Epithelial cell of prostate (primary cell): ENCODE measurements around the gene RCSD1.

ENCODE experiments used
- DNase-seq: peaks from one replicate; pipeline ENCODE4 v3.0.0-alpha.2; 2011; ENCODE audit warnings: low read depth, low spot score
- H3K27ac ChIP-seq: fragments of 450-650 bp; 2 replicates; pipeline ENCODE4 v1.5.1; 2017; ENCODE audit warnings: mild to moderate bottlenecking

Gene RCSD1

DNA sequence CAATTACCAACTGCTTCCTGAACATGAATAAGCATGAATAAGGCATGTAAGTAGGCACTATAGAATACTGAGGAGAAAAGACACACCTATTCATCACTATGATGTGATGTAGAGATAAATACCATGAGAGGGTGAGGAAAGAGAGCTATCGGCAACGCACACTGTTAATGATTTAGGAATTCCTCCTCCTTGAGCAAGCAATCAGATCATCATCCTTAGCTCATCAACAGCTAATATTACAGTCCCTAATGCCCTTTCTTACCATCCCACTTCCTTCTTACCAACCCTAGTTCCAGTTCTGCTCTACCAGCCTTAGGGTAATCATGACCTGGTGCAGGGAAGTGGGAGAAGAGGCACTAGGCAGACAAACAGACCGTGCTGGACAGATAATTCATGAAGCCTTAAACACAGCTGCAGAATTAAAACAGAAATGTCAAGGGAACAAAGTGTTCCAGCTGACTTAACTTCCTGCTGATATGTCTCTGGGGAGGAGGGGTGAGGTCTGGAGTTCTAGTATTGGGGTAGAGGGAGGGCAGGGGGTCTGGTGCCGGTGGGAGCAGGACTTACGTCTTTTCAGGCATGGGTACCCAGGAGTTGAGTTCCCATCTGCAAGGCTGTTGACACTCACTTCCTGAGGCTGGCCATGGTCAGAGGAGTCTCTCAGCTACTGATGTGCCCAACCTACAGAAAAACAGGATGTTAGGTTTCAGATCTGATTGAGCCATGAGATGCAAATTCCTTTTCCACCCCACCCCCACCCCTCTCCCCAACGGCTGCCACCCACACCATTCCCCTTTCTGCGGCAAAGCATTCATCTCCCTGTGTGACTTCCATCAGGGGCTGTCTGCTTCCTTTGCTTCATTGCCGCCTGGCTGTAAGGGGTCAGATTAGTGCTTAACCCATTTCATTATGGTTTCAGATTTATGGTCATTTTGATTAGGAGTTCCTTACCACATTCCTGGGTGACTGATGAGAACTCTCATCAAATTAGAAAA, 12.6 kb upstream of the RCSD1 start:
- H3K27ac ChIP-seq = peak overlapping the region; percentile 84
- DNase-seq = peak; percentile 71

DNA sequence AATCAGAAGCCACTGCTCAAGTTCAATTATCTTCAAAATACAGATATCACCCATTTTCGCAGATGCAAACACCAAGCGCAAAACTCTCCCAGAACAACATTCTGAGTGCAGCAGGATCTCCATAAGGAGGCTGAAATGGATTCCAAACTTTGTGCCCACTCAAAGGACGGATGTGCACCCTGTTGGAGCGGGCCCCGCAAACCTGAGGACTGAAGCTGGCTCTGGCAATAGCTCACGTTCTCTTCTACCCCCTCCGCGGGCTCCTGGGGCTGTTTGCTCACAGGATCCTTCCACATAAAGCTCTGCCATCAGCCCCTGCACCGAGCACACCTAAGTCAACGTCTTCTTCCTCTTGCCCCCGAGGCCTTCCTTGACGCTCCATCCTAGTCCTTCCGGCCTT, 11.7 kb upstream of the RCSD1 start:
- H3K27ac ChIP-seq = no peak overlapping the region

DNA sequence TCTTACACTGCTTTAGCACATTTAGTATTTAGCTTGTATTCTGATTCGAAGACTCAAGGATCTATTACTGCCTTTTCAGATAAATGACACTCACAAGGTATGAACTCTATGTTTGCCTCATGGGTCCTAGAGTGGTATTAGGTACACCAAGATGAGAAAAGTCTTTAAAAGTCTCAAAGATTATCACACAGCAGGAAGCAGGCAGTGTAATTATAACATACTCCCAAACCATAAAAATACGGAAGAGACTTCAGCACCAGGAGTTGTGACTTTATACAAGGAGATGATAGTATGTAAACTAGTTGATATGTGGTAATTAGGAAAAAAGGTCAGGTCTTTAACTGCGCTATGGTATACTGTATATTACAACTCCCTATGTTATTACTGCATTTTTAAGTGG, 11.2 kb upstream of the RCSD1 start:
- no peak overlapping the region for H3K27ac ChIP-seq
- no peak for DNase-seq

More for the DNA sequence above, 11.7 kb upstream of the RCSD1 start:
- no peak for DNase-seq

DNA sequence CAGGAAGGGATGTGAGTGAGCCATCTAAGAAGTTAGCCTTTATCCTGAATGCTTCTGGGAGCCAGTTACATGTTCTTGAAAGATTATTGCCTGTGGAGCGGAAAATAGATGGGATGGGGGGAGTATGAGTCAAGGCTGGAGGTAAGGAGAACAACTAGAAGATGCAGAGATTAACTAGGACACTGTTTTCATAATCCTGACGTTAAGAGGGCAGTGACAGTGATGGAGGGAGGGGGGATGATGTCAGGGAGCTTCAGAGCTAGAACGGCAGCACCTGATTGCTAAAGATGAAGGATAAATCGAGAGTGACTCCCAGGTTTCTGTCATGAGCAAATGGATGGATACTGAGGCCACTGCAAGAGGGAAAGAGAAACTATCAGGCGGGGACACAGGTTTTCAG, 10.0 kb upstream of the RCSD1 start:
- H3K27ac ChIP-seq = no peak overlapping the region
- no peak for DNase-seq

DNA sequence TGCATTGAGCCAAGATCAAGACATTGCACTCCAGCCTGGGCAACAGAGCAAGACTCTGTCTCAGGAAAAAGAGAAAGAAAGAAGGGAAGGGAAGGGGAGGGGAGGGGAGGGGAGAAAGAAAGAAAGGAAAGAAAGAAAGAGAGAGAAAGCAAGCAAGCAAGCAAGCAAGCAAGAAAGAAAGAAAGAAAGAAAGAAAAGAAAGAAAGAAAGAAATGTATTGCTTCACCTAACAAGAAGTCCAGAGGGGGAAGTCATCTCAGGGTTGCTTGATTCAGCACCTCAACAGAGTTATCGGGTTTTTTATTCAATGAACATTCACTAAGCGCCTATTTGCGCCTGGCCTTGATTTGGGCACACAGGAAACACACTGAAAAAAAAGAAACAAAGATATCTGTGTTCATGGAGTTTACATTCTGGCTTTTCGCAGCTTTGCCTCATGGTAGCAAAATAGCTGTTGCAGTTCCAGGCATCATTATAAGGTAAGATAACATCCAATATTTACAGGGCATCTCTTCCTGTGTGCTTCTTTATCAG, 8.2 kb upstream of the RCSD1 start:
- no peak for DNase-seq
- no peak overlapping the region for H3K27ac ChIP-seq

DNA sequence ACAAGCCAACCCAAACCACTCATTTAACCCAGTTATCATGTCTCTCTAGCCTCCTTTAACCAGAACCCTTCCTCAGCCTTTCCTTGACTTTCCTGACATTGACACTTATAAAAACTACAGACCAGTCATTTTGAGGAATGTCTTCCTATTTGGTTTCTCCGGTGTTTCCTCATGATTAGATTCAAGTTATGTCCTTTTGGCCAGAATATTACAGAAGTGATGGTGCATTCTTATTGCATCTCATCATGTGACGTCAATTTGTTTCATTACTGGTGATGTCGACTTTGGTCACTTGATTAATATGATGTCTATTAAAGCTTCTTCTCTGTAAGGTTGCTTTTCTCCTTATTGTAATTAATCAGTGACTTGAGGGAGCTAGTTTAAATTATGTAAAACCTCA, 6.1 kb upstream of the RCSD1 start:
- no peak overlapping the region for H3K27ac ChIP-seq
- DNase-seq = no peak

DNA sequence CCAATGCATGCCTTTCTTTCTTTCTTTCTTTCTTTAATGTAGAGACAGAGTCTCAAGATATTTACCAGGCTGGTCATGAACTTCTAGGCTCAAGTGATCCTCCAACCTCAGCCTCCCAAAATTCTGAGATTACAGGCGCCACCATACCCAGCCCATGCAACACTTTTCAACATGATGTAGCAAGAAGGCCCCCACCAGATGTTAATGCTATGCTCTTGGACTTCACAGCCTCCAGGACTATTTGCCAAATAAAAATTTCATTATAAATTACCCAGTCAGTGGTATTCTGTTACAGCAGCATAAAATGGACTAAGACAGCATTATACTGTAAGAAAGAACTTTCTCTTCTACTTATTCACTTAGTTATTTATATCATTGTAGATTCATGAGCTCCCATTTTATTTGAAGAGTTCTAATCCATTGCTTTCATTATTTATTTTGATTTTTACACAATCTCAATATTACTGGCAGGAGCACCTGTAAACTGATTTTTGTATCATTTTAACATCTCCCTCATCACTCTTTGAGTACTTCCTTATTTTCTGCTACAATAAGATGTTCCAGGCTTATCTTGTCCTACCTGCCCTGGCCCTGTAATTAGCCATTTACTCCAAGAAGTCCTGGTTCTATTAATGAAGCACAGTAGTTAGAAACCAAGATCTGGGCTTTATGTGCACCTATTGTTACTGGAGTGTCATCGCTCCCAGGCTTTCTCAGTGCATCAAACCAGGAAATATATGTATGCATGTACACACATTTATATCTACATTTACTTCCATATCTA, 4.8 kb upstream of the RCSD1 start:
- H3K27ac ChIP-seq = no peak overlapping the region
- no peak for DNase-seq

DNA sequence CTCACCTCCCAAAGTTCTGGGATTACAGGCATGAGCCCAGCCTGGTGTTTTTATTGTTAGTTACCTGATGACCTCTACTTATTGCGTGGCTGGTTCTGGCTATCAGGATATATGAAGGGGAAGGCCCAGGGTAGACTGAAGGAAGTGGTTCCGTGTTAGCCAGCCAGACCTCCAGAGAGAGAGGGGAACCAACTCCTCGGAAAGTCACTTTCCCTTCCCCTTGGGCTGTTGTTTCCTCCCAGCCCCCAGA, 2.5 kb upstream of the RCSD1 start:
- no peak overlapping the region for H3K27ac ChIP-seq
- no peak for DNase-seq

DNA sequence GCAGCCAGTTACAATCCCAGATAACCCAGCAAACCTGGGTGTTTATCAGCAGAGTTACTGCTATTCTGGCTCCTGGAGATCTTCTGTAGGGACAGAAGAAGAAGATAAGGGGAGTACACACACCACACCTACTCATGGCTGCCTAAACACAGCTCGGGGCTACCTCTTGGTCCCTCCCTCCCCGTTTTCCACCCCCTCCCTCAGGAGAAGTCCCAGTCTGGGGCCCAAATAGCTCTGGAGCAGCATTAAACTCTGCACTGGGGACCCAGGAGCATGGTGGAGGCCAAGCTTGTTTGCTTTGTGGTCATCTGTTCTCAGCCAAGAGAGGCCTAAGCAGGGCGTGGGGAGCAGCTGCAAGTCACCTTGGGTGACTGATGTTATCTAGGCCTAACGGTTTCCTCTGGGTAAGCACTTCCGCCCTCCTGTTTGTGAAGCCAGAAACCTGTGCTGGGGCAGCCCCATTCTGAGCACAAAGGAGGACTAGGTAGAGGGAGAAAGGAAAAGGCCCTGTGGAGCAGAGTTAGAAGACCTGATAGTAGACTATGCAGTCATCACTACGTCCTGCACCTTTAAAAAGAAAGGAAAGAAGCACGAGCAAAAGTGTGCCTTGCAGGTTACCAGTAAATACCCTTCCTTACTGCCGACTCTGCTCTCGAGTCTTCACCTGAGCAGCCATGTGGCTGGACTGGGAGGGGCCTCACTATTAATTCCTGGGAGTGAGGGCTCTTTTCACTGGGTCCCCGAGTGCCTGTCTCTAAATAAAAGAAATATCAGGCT, 2.0 kb upstream of the RCSD1 start:
- H3K27ac ChIP-seq = no peak overlapping the region
- no peak for DNase-seq

DNA sequence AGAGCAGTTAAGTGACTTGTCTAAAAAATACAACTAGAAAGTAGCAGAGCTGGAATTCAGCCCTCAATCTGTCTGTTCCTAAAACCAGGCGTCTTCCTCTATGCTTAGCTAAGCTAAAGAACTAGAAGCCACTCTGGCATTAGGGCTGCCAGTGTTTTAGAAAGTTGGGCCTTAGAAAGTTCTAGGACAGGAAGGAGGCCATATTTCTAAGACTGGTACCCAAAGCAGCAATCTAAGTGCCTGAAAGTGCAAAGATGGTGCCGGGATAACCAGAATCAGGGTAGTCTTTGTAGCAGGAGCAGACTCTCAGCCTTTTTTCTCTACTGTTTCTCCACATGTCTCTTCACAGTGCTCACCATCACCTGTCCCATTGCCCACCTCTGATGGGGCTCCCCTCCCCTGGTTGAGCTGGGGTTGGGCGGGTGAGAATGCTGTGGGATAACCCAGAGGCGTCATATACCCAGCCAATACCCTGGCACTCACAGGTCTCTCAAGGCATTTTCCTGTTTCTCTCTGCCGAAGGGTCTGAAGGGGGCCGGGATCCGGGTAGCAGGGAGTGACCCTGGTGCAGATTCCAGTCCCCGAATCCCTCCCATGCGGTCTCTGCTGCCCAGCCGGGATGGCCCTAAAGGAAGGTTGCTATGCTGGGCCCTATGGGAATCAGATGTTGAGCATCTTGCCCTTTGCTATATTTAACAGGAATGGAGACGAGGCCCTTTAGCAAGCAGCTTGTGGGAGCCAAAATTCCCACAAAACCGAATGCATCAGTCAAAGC, 1.1 kb upstream of the RCSD1 start:
- H3K27ac ChIP-seq = no peak overlapping the region
- no peak for DNase-seq

DNA sequence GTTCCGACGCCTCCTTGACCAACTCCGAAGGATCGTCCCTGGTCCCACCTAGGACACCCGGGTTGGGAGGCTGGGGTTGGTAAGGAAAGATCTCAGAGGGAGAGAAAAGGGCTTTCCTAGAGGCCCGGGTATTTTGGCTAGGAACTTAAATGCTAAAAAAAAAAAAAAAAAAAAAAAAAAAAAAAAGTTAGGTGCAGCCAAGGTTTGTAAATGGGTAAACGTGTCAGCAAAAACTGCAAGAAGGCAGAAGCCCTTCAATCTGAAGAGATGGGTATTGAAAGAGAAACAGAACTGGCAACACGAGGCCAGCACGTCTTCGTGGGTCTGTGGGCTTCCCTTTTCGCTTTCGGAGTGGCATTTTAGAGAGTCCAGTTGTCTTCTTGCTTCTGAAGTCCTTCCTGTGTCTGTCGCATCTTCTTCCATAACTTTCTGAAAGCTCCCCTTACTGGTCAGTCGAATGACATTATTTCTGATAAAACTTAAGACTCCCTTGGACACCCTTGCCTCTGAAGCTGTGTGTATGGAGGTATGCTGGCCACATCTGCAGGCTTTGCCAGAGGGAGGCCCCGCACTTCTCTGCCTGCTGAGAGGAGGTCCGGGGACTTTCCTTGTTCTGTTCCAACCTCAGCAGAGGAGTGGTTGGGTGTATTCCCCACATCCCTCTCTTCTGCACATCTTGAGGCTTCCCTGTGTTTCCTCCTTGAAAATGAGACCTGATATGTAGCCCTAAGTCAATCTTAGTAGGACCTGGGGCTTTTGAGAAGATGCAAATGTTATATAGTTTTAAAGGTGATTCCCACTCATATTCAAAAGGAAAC, 745 bp downstream of the RCSD1 start:
- H3K27ac ChIP-seq = no peak overlapping the region

DNA sequence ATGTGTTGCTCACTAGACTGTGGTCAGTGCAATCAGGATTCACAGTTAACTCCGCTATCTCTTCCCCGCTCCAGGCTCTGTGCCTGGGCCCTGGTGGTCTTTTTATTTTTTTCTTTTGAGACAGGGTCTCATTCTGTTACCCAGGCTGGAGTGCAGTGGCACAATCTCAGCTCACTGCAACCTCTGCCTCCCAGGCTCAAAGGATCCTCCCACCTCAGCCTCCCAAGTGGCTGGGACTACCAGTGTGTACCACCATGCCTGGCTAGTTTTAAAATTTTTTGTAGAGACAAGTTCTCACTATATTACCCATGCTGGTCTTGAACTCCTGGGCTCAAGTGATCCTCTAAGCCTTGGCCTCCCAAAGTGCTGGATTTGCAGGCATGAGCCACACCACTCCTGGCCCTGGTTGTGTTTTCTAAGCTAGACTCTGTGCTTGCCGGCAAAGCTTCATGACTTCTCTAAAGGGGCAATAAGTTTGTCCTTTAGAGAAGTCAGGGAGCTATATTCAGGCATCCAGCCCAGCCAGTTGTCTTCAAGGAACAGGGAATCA, 1.4 kb downstream of the RCSD1 start:
- H3K27ac ChIP-seq = no peak overlapping the region

More for the DNA sequence above, 745 bp downstream of the RCSD1 start:
- DNase-seq = no peak

DNA sequence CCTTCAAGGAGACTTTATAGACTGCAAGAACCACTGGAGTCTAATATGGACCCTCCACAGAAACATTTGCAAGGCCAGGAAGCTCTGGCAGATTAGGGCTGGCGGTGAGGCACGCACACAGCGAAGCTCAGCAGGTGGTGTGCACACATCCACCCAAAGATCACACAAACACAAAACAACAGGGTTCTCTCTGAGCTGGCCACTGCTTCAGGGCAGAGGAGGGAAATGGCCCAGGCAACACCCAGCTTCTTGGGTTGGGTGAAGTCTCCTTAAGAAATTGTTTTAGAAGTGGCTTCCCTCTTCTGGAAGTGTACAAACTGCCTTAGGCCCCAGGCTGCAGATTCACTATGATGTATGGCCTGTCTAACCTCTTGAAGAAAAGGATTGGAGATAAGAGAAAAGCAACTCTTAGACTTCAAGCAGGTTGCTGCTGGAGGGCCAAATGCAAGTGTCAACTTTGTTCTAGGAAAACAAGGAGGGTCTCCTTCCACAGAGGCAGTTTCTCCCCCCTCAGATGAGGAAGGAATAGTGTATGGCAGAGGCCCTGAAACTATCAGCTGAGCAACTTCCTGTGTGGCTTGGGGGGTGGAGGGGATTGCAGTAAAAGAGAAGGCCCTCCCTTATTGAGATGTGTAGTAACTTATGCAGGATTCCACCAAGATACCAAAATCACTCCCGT, 2.0 kb downstream of the RCSD1 start:
- H3K27ac ChIP-seq = no peak overlapping the region
- DNase-seq = no peak

More for the DNA sequence above, 1.4 kb downstream of the RCSD1 start:
- no peak for DNase-seq

DNA sequence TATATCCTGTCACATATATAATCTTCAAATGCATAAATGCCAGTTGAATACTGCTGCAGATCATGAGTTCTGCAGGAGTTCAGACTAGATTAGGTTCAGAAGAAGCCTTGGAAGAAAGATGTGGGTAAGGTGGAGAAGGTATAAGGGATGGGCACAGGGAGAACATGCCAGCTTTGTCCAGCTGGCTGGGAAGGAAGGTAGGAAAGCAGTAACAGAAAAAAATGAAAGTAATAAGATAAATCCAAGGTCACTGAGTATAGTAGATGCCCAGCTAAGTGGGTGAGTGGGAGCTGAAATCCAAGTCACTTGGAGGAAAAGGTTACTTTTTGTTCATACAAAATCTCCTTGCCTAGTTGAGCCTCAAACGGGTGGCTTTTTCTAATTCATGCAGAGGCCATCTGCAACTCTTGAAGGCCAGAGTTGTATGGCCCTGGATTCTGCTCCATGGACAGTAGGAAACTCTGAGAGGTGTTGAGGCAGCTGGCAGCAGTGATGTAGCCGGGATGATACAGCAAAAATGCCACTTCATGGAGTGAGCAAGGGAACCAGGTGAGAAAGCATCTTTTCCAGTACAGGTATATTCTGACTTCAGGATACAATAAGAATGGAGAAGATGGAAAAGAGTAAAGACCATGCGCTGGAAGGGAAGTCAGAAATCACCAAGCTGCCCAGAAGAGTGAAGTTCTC, 3.4 kb downstream of the RCSD1 start:
- no peak overlapping the region for H3K27ac ChIP-seq
- DNase-seq = no peak

DNA sequence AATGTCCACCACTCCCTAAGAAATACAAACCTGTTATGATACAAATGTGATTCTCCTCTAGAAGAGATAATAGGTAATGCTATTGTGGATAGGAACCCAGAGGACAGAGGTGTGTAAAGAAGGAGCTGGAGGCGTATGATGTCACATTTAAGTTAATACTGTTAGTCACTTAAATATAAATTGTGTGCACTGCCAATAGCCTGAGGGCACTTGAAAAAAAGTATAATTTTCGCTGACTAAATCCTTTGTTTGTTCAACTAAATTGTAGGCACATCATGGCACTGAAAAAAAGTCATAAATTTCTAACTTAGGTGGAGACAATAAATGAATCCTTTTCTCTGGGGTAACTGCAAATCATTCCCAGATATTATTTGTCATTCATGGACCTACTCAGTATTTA, 4.4 kb downstream of the RCSD1 start:
- no peak overlapping the region for H3K27ac ChIP-seq

DNA sequence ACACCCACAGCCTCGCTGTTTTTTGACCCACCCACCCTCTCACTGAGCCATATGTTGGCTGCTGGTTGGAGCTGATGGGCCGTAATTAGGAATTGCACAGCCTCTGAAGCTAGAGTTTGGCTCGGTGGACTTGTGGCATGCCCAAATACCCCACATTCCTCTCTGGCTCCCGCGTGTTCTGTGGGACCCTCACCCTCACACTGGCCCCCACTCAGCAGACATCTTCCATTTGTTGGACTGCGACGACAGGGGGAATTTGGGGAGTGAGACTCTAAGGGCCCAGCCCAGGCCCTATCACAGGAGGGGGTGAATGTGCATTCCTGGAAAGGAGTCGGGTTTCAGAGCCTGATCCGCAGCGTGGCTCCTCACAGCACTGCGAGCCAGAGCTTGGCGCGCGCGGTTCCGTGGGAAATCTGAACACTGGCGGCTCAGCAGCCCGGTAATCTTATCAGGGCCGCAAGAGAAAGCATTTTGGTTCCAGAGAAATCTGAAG, 5.2 kb downstream of the RCSD1 start:
- H3K27ac ChIP-seq = no peak overlapping the region
- DNase-seq = no peak

More for the DNA sequence above, 4.4 kb downstream of the RCSD1 start:
- DNase-seq = no peak

DNA sequence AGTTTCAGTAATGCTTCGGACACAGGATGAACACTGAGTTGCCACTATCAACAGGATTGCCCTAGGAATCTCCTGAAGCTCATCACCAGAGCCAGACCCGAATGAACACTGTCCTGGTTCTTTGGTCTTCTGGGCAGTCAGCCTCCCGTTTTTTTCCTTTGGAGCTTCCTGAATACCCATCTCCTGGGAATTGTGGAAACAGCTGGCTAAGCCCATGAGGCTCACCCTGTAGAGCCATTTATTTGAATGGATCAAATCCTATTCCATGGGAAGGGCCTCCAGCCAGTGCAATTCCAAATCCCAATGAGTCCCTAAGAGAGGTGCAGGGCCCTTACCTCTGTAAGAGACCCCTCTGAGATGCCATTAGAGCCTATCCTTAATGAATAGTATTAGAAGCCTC, 5.9 kb downstream of the RCSD1 start:
- no peak overlapping the region for H3K27ac ChIP-seq
- no peak for DNase-seq
